Measurements from ENCODE around the gene MAP3K5.

MAP3K5 gene

GRCh38 chr6:136510299-136510698, 282.0 kb downstream of the MAP3K5 start:
- DNase-seq (ENCODE audit: low read depth) = no peak
- no peak for TF ChIP-seq CTCF (conservative IDR thresholded peaks at IDR 0.05; ENCODE audit: low read length)
- no peak overlapping the region for H3K4me3 ChIP-seq (ENCODE audit: low read length)

GRCh38 chr6:136508725-136509392, 283.4 kb downstream of the MAP3K5 start:
- no peak for DNase-seq (ENCODE audit: low read depth)
- no peak overlapping the region for H3K4me3 ChIP-seq (ENCODE audit: low read length)
- TF ChIP-seq CTCF (conservative IDR thresholded peaks at IDR 0.05; ENCODE audit: low read length) = no peak
